GM19193 (cell line): Measurements from ENCODE around the gene CLK3.

Source experiments
- POLR2A ChIP-seq: IDR thresholded peaks from 4 replicates; pipeline ENCODE4 v1.6.1; 2011; ENCODE audit not compliant: insufficient read depth, insufficient read length; ENCODE audit errors: extremely low read depth

The CLK3 gene

DNA sequence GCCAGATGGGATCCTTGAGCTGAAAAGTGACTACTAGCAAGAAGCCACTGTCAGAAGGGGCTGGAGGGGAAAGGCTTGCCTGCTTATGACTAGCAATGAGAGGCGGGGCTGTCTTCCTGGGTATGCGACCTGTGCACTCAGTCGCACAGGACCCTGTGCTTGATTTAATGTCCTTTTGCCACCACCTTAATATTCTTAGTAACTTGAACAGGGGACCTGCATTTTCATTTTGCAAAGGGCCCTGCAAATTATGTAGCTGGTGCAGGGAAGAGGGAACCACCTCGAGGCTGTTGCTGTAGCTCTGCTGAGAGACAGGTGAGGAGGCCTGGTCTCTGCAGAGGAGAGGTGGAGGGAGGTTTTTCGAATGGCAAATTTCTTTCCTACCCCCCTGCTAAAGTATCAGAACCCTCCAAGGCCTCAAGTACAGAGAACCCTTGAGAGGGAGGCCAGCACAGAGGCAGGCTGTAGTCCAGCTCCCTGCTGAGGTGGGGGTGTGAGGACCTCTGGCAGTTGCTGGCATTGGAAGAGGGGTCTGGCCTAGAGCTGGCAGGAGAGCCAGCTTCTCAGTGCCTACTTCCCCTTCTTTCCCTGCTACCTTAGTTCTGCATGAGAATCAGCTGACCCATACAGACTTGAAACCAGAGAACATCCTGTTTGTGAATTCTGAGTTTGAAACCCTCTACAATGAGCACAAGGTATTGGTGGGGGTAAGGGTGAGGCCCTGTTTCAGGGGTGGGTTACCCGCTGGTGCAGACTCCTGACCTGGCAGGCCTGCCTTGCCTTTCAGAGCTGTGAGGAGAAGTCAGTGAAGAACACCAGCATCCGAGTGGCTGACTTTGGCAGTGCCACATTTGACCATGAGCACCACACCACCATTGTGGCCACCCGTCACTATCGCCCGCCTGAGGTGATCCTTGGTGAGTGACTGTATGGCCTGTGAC, 11.4 kb downstream of the CLK3 start:
- no peak for TF ChIP-seq POLR2A

DNA sequence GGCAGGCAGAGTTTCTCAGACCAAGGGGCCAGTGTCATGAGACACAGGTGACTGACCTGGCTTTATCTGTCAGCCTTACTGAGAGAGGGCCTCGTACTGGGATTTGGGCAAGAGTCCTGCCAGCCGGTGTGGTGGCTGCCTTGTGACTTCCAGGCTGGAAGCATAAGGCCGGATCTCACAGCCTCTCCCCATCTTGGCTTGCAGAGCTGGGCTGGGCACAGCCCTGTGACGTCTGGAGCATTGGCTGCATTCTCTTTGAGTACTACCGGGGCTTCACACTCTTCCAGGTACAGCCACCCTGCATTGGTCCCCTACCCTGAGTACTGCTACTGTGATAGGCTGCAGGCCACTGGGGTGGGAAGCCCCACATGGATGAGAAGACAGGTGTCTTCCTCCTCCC, 12.1 kb downstream of the CLK3 start:
- no peak for TF ChIP-seq POLR2A

DNA sequence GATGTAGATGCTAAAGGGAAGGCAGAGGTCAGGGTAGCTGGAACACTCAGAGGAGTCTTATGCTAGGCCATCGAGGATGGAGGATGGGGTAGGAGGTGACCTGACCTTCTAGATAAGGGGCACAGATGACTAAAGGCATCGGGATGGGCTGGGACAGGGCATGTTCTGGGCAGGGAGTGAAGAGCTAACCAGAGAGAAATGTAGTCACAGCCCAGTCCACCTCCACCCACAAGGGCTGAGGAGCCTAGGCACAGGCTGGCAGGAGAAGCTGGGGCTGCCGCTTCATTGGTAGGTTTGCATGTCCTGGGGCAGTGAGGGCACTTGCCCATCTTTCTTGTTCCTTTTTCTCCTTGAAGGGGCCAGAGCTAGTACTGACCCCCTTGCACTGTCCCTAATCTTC, 12.6 kb downstream of the CLK3 start:
- TF ChIP-seq POLR2A: no peak

DNA sequence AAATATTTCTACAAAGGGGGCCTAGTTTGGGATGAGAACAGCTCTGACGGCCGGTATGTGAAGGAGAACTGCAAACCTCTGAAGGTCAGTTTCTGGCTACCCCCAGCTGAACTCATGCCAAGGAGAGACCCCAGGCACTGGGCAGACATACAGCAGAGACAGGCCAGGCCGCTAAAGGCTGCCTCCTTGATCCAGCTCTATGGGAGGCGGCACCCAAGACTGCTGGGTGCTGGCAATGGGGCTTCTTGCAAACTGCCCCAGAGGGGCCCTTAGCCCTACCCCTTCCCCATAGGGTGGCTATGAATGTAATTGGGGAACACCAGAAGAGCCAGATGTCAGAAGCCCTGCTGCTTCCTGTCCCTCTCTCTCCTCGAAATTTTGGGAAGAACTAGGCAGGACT, 13.3 kb downstream of the CLK3 start:
- no peak for TF ChIP-seq POLR2A

DNA sequence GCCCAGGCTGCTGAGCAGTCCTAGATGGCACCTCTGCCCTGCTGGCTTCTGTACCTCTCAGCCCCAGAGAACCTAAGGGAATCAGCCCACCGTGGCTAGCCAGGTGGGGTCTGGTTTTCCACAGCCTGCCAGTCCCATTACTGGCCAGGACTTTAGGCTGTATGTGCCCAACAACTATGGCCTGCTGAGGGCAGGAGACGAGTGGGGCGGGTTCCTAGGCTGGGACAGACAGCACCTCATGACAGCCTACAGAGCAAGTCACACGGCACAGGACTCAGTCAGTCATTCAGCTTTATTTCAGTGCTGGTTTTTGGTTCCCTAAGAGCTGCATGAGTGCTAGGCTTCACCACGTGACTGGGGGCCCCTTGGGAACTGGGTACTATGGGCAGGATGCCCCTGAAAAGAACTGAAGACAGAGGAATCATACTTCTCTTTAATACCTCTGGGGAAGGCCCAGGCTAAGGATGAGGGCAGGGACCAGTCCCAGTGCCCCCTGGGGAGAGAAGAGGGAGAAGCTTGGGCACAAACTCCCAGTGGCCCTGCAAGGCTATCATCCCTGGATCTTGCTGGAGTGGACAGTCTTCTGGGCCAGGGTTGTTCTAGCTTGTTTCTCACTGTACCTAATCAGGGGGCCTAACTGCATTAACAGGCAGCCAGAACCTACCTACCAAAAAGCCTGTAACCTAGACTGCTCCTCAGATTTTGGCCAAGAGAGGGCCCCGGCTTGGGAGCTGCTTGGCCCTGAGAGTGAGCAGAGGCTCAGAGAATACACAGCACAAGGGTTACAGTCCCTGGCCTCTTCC, 14.8 kb downstream of the CLK3 start:
- peak; percentile 7 for TF ChIP-seq POLR2A

DNA sequence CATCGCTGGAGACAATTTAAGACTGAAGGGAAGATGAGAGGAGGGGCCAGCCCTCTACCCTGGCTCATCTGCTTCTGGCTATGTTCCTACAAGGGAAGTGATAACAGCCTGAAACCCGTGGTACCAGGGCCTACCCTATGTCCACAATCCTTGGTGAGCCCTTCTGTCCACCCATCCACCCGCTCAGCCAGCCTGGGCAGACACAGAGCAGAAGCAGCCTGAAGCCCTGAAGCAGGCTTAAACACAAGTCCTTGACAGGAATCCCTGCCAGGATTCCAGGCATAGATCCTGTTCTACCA, 15.4 kb downstream of the CLK3 start:
- no peak for TF ChIP-seq POLR2A

DNA sequence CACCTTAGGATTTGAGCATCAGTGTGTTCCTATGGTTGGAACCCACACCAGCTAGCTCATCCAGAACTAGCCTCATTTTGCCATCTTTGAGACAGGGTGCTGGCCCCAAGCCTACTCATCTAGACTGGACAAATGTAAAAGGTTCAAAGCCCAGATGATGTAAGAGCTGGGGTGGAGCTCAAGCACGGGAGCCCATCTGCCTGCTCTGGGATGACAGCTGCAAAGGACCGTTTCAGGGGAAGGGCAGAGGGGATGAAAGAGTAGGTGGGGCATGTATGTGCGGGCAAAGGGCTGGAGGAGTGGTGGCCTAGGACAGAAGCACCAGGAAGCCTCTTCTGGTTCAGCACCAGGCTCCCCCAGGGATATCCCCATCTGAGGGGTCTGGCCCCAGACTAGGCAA, 15.8 kb downstream of the CLK3 start:
- TF ChIP-seq POLR2A: no peak

DNA sequence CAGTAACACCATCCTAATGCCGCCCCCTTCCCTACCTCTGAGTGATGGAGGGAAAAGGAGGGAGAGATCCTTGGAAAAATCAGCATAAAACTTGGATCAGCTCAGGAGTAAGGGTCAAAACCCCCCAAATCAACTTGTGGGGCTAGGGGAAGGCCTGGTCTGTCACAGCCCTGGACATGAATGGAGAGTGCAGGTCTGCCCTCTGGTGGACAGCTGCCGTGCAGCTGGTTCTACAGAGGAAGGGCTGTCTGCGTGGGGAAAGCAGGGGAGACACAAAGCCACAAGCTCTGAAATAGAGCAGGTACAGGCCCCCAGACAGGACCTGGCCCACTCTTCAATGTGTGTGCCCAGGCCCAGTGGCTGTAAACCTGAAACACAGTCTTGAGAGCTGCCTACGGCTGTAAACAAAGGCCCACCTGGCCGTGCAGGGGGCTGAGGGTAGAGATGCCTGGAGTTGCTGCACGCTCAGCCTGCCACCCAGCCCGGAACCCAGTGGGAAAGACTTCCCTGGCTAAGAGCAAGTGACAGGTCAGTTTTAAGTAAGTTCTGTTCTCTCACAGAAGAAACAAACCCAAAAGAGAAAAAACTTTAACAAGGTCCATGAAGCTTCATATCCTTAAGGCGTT, 16.4 kb downstream of the CLK3 start:
- TF ChIP-seq POLR2A: no peak

DNA sequence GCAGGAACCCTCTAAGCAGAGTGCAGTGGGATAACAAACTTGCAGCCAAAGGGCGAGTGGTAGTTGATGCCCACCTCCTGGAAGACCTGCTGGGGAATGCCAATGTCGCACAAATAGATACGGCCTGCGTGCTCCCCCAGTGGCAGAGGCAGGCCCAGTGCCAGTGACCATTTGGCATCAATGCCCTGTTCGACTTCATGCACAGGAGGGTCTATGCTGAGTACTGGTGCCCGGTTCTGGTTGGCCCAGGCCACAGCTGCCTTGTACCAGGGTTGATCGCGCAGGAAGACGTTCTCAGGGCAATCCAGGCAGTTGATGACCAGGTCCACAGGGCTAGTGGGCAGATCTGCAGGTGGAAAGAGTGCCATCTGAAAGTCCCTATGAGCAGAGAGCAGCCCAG, 17.0 kb downstream of the CLK3 start:
- no peak for TF ChIP-seq POLR2A

DNA sequence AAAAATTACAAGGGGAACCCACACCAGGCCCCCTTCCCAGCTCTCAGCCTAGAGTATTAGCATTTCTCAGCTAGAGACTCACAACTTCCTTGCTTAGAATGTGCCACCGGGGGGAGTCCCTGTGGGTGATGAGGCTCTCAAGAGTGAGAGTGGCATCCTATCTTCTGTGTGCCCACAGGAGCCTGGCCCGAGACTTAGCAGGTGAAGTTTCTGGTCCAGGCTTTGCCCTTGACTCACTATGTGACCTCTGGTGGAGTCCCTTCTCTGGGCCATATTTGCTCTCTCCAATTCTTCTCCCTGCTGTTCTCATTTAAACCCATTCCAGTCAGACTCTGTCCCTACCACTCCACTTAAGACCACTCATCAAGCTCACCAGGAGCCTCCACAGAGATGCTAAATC, 18.1 kb downstream of the CLK3 start:
- TF ChIP-seq POLR2A: no peak

DNA sequence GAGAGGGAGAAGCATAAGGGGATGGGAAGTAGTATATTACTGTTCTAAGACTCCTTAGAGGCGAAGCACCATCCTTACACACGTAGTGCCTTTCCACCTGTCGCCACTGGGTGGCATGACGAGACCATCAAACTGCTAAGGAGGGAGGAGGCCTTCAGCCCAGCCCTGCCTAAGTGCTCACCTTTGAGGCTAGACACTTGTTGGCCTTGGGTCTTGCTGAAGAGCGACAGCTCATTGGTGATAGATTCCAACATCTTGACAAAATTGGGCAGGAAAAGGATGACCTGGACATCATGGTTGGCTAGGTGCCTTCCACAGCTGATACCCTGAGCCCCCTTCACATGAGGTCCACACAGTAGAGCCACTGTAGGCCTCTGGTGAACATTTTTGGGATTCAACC, 19.6 kb downstream of the CLK3 start:
- no peak for TF ChIP-seq POLR2A

DNA sequence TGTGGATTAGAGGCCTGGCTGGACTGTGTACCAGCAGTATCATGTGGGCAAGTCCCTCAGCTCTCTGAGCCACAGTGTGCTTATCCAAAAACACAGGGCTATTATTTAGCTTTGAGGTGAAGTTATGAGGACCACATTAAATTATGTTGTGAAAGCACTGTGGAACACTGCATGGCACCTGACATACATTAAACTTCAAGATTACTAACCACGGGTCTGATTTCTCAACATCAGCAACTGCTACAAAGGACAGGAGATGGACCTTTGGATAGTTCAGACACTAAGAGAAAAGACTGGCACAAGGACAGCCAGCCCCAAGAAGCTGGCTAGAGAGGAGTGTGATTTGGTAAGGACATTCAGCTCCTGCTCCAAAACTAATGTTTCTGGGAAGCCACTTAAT, 21.3 kb downstream of the CLK3 start:
- TF ChIP-seq POLR2A: no peak

DNA sequence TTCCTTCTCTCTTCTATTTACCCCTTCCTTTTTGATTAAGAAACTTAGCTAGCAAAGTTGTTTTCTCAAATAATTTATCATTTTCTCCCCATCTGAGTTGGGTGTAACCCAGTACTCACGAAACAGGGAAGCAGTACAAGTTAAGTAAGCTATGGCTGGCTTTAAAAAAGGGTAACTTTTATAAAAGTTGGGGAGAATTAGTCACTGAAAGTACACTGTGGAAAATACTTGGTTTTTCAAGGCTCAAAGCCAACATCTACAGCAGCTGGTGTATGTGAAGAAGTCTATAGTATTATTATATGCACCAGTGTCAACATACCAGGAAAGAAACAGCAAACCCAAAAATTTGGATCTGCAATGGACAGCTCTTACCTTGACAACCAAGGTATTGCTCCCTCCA, 25.5 kb downstream of the CLK3 start:
- TF ChIP-seq POLR2A: no peak

DNA sequence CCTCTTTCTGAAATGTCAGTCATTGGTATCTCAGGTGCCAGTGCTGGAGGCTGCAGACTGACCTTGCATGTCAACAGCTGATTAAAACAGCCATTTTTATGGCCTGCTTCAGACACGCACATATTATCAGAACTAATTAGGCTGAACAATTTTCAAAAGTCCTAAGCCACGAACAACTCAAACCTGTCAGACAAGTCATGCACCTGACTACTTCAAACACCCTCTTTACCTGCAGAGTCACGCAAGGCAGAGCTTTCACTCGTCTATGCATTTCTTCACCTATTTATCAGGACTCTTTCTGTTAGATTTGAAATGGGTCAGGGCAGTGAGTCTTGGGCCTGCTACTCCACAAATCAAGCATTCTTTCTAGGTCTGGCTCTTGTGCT, 26.7 kb downstream of the CLK3 start:
- no peak for TF ChIP-seq POLR2A
